Gastroesophageal sphincter (tissue), 4 donors: ENCODE measurements around the gene EHD3. TPM values are rescaled to one million over a fixed set of nuclear protein-coding genes. Genes with fewer than 3 reads are reported as not detected.

ENCODE experiments used
- ATAC-seq: fragments of 150-250 bp; one replicate; pipeline ENCODE4 v1.9.1; 2016; ENCODE audit warnings: mild to moderate bottlenecking, moderate library complexity
- H3K27ac ChIP-seq, 4 donors: fragments of 200-600 bp; sonication (generic) in 3 of 4; 1 replicate in 3 of 4; 2 replicates in 1 of 4; pipeline ENCODE4 v1.5.1; 2016 to 2019
- H3K27me3 ChIP-seq: fragments of 200-600 bp; sonication (generic); one replicate; pipeline ENCODE4 v1.5.1; 2019
- H3K36me3 ChIP-seq, 2 donors: fragments of 200-600 bp; sonication (generic); one replicate each; pipeline ENCODE4 v1.5.1; 2019; ENCODE audit warnings: control low read depth in 1 of 2
- H3K4me1 ChIP-seq, 3 donors: fragments of 200-600 bp; sonication (generic); 1 replicate in 2 of 3; 2 replicates in 1 of 3; pipeline ENCODE4 v1.5.1; 2016 to 2019; ENCODE audit warnings: control low read depth in 2 of 3
- H3K4me3 ChIP-seq, 2 donors: fragments of 200-600 bp; sonication (generic); one replicate each; pipeline ENCODE4 v1.5.1; 2019; ENCODE audit warnings: mild to moderate bottlenecking in 1 of 2, moderate library complexity in 1 of 2
- H3K9me3 ChIP-seq, 3 donors: fragments of 200-600 bp; sonication (generic); one replicate each; pipeline ENCODE4 v1.5.1; 2017 to 2019; ENCODE audit warnings: control low read depth in 2 of 3
- EP300 ChIP-seq: sonication (generic); formaldehyde crosslinking; IDR thresholded peaks from one replicate; pipeline ENCODE4 v1.6.1; 2017; ENCODE audit warnings: antibody characterized with exemption, mild to moderate bottlenecking
- POLR2A ChIP-seq, 2 donors: fragments of 450-650 bp; IDR thresholded peaks; one replicate each; pipeline ENCODE4 v1.6.1; 2017; ENCODE audit warnings: antibody characterized with exemption in 2 of 2, mild to moderate bottlenecking in 2 of 2, moderate library complexity in 1 of 2
- POLR2AphosphoS5 ChIP-seq: sonication (generic); formaldehyde crosslinking; IDR thresholded peaks from one replicate; pipeline ENCODE4 v1.6.1; 2017; ENCODE audit warnings: antibody characterized with exemption
- WGBS, 2 donors: methylation state at CpG; one replicate each; pipeline ENCODE4 v1.1.5; 2018; ENCODE audit warnings: low coverage in 1 of 2; 5-methylcytosine and 5-hydroxymethylcytosine counted together
- total RNA-seq, 4 donors: library from RNA; depleted of rRNA; stranded (reverse); fragments of >200 nt; gene quantifications; one replicate each; pipeline ENCODE4 v1.1.0, GENCODE V29; 2016
- TF ChIP-seq, protein P1 (sequence below), 4 experiments: fragments of 200-600 bp in 2 of 4; fragments of 450-650 bp in 2 of 4; sonication (generic) in 1 of 4; IDR thresholded peaks; one replicate each; pipeline ENCODE4 v1.5.1; 2017 to 2019; ENCODE audit warnings: antibody characterized with exemption in 4 of 4, mild to moderate bottlenecking in 2 of 4, moderate library complexity in 2 of 4

Gene EHD3
- total RNA-seq, 4 donors from 2014 or later: 3.8 to 8.4 (median 4.9) TPM

DNA sequence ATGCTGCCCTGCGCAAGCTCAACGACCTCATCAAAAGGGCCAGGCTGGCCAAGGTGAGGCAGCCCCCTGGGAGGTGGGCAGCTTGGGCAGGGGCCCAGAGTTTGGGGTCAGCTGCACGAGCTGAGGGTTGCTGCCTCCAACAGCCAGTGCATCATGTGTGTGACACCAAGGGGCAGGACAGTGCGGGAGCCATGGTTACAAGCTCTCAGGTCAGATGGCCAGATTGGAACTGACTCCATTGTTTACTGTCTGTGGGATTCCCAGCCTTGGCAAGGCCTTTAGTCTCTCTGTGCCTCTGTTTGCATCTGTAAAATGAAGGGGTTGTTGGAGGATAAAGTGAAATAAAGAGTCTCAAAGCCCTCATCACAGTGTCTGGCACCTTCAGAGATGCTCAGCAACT lies 26.9 kb downstream of the EHD3 start:
- Histone ChIP-seq H3K27ac (no peak overlapping the region), H3K9me3 (no peaks in the 10 kb centered on the region), H3K27me3 (no peaks in the 10 kb centered on the region), H3K4me1 (no peaks in the 10 kb centered on the region), H3K4me3 (no peak overlapping the region), H3K36me3 (peaks cover 0 to 31% of the 10 kb centered on the region in 2 donors)
- 67% methylated on average over 1 of the region's 4 CpGs; no CpG with 5 or more reads in 1 of the 2 donors for WGBS, 2 donors
- TF ChIP-seq, protein P1, sequence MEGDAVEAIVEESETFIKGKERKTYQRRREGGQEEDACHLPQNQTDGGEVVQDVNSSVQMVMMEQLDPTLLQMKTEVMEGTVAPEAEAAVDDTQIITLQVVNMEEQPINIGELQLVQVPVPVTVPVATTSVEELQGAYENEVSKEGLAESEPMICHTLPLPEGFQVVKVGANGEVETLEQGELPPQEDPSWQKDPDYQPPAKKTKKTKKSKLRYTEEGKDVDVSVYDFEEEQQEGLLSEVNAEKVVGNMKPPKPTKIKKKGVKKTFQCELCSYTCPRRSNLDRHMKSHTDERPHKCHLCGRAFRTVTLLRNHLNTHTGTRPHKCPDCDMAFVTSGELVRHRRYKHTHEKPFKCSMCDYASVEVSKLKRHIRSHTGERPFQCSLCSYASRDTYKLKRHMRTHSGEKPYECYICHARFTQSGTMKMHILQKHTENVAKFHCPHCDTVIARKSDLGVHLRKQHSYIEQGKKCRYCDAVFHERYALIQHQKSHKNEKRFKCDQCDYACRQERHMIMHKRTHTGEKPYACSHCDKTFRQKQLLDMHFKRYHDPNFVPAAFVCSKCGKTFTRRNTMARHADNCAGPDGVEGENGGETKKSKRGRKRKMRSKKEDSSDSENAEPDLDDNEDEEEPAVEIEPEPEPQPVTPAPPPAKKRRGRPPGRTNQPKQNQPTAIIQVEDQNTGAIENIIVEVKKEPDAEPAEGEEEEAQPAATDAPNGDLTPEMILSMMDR (IDR thresholded peaks at IDR 0.05): no peak
- TF ChIP-seq POLR2A (IDR thresholded peaks at IDR 0.05): no peak
- TF ChIP-seq EP300: no peak
- TF ChIP-seq POLR2AphosphoS5: no peak
- ATAC-seq: no peak

DNA sequence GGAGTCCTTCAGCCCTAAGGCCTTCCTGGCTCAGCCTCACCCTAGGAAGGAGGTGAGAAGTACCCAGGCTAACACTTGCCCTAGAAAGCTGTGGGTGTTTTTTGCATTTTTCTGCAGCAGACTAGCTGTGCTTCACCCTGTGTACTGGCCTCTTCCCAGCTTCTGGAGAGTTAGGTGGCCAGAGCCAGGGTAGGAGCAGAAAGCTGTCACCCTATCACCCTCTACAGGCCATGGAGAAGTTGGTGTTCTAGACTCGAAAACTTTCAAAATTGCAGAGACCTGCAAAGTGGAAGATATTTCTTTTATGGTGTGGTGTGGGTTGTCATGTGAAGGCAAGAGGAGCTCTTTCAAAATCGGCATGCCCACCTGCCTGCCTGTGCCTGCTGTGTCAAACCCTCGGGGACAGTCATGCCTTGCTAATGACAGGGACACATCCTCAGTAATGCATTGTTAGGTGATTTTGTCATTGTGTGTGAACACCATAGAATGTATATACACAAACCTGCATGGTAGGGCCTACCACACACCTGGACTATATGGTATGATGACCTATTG lies 29.8 kb downstream of the EHD3 start:
- Histone ChIP-seq H3K4me1 (no peaks in the 10 kb centered on the region), H3K4me3 (no peak overlapping the region), H3K36me3 (peaks cover 0 to 42% of the 10 kb centered on the region in 2 donors), H3K9me3 (no peaks in the 10 kb centered on the region), H3K27ac (no peak overlapping the region), H3K27me3 (no peaks in the 10 kb centered on the region)
- no peak for TF ChIP-seq EP300
- no peak for TF ChIP-seq POLR2A (IDR thresholded peaks at IDR 0.05)
- TF ChIP-seq POLR2AphosphoS5: no peak
- TF ChIP-seq, protein P1 (IDR thresholded peaks at IDR 0.05): no peak
- 71 to 100% methylated on average over 1 of the region's 3 CpGs for WGBS, 2 donors
- no peak for ATAC-seq

DNA sequence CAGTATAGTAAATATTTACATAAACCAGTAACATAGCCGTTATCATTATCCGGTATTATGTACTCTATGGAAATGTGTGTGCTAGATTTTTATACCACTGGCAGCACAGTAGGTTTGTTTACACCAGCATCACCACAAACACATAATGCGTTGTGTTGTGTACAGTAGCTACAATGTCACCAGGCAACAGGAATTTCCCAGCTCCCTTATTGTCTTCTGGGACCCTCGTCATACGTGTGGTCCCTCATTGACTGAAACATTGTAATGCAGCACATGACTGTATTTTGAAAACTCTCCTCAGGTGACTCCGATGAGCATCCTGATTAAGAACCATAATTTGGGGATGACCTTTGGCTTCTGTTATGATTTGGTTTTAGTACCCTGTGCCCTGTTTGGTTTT lies 31.3 kb downstream of the EHD3 start:
- peaks cover 0 to 42% of the 10 kb centered on the region in 2 donors for H3K36me3 ChIP-seq
- no peak for ATAC-seq
- H3K27ac ChIP-seq: no peak overlapping the region
- no peaks in the 10 kb centered on the region for H3K27me3 ChIP-seq
- TF ChIP-seq POLR2A (IDR thresholded peaks at IDR 0.05) (no peak), EP300 (no peak), POLR2AphosphoS5 (no peak)
- TF ChIP-seq, protein P1 (IDR thresholded peaks at IDR 0.05): no peak
- no peaks in the 10 kb centered on the region for H3K9me3 ChIP-seq
- WGBS, 2 donors: 85 to 88% methylated on average over 5 to 6 of the region's 6 CpGs
- H3K4me3 ChIP-seq: no peak overlapping the region
- no peaks in the 10 kb centered on the region for H3K4me1 ChIP-seq

DNA sequence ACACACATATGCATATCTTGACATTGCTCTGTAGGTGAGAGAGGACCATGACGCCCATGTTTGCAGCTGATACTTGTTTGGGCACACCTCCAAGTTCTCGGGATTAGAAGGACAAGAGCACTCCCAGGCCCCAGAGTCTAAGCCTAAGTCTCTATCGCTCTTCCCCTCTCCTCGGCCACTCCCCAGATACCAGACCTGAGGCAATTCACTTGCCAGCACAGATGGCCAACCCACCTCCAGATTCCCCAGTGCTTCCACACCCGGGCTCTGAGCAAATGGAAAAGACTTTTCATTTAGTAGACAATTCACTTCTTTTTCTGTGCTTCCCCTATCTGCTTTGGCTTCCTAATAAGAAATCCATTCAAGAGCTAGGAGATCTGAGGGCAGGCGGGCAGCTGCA lies 32.9 kb downstream of the EHD3 start:
- H3K36me3 ChIP-seq: peaks cover 0 to 27% of the 10 kb centered on the region in 2 donors
- no peak overlapping the region for H3K4me3 ChIP-seq
- no peaks in the 10 kb centered on the region for H3K27me3 ChIP-seq
- no peak overlapping the region for H3K27ac ChIP-seq
- ATAC-seq: no peak
- H3K4me1 ChIP-seq: no peaks in the 10 kb centered on the region
- 68 to 90% methylated on average over 3 to 4 of the region's 6 CpGs for WGBS, 2 donors
- H3K9me3 ChIP-seq: no peaks in the 10 kb centered on the region
- TF ChIP-seq EP300 (no peak), POLR2A (IDR thresholded peaks at IDR 0.05) (no peak), POLR2AphosphoS5 (no peak)
- TF ChIP-seq, protein P1 (IDR thresholded peaks at IDR 0.05): no peak

DNA sequence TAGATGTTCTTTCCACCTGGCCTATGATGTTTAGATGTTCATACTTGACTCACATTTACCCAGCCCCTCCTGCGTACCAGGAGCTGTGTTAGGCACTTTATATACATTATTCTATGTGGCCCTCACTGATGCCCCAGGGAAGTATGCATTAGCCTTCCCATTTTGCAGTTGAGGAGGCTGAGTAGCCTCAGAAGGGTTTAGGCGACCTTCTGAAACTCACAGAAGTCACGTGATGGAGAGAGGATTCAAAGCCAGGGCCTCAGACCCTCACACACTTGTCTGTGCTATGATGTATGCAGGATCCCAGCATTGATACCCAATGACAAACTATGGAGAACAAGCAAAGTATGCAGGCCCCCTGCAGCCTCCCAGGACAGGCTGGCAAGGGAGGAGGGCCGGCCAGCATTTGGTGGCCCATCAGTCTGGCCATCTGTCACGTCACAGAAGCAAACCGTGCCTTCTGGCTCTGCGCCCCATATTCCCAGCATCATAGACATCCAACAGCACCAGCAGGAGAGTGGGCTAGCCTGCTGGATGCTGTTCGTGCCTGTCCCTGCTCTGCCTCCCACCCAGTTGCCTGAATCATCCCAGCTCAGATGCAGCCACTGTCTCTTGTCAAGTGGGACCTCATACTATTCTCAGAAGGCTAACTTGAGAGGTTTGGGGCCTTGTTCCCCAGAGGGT lies 33.6 kb downstream of the EHD3 start:
- 90 to 100% methylated on average over 2 to 5 of the region's 8 CpGs for WGBS, 2 donors
- Histone ChIP-seq H3K9me3 (no peaks in the 10 kb centered on the region), H3K36me3 (peaks cover 0 to 21% of the 10 kb centered on the region in 2 donors), H3K4me3 (no peak overlapping the region), H3K27me3 (peaks cover 8% of the 10 kb centered on the region), H3K4me1 (no peaks in the 10 kb centered on the region), H3K27ac (no peak overlapping the region)
- no peak for TF ChIP-seq EP300
- TF ChIP-seq, protein P1 (IDR thresholded peaks at IDR 0.05): no peak
- TF ChIP-seq POLR2A (IDR thresholded peaks at IDR 0.05): no peak
- TF ChIP-seq POLR2AphosphoS5: no peak
- no peak for ATAC-seq
